Measurements from ENCODE around the gene RBMS3. TPM values are rescaled to one million over a fixed set of nuclear protein-coding genes. Genes with fewer than 3 reads are reported as not detected.

RBMS3 gene
- total RNA-seq, 1 donor from 2014 or later: 70.0 TPM

- no peaks in the 10 kb centered on the region for H3K4me1 ChIP-seq
- no peak overlapping the region for H3K4me3 ChIP-seq
- H3K9me3 ChIP-seq: no peaks in the 10 kb centered on the region
- TF ChIP-seq POLR2A (IDR thresholded peaks at IDR 0.05): no peak
- TF ChIP-seq POLR2AphosphoS5 (IDR thresholded peaks at IDR 0.05; ENCODE audit: insufficient read depth in 1 of 2, low read depth in 1 of 2): no peak
- TF ChIP-seq, protein P1, sequence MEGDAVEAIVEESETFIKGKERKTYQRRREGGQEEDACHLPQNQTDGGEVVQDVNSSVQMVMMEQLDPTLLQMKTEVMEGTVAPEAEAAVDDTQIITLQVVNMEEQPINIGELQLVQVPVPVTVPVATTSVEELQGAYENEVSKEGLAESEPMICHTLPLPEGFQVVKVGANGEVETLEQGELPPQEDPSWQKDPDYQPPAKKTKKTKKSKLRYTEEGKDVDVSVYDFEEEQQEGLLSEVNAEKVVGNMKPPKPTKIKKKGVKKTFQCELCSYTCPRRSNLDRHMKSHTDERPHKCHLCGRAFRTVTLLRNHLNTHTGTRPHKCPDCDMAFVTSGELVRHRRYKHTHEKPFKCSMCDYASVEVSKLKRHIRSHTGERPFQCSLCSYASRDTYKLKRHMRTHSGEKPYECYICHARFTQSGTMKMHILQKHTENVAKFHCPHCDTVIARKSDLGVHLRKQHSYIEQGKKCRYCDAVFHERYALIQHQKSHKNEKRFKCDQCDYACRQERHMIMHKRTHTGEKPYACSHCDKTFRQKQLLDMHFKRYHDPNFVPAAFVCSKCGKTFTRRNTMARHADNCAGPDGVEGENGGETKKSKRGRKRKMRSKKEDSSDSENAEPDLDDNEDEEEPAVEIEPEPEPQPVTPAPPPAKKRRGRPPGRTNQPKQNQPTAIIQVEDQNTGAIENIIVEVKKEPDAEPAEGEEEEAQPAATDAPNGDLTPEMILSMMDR (IDR thresholded peaks at IDR 0.05): no peak
- no peaks in the 10 kb centered on the region for H3K36me3 ChIP-seq
- DNase-seq (ENCODE audit: extremely low spot score in 2 of 2): no peak
- no peak overlapping the region for H3K27ac ChIP-seq
- intact Hi-C loops (cut with DNase I): no loop called here
- H3K27me3 ChIP-seq: no peaks in the 10 kb centered on the region
Measured at GRCh38 chr3:30020380-30020779, 739.5 kb downstream of the RBMS3 start.

- H3K4me3 ChIP-seq: no peak overlapping the region
- H3K9me3 ChIP-seq: no peaks in the 10 kb centered on the region
- no peaks in the 10 kb centered on the region for H3K27me3 ChIP-seq
- no peaks in the 10 kb centered on the region for H3K36me3 ChIP-seq
- DNase-seq (ENCODE audit: extremely low spot score in 2 of 2): no peak
- TF ChIP-seq POLR2A (IDR thresholded peaks at IDR 0.05): no peak
- TF ChIP-seq POLR2AphosphoS5 (IDR thresholded peaks at IDR 0.05; ENCODE audit: insufficient read depth in 1 of 2, low read depth in 1 of 2): no peak
- TF ChIP-seq, protein P1 (IDR thresholded peaks at IDR 0.05): no peak
- H3K27ac ChIP-seq: no peak overlapping the region
- intact Hi-C loops (cut with DNase I): no loop called here
- H3K4me1 ChIP-seq: no peaks in the 10 kb centered on the region
Measured at GRCh38 chr3:30024466-30024865, 743.6 kb downstream of the RBMS3 start.

DNA sequence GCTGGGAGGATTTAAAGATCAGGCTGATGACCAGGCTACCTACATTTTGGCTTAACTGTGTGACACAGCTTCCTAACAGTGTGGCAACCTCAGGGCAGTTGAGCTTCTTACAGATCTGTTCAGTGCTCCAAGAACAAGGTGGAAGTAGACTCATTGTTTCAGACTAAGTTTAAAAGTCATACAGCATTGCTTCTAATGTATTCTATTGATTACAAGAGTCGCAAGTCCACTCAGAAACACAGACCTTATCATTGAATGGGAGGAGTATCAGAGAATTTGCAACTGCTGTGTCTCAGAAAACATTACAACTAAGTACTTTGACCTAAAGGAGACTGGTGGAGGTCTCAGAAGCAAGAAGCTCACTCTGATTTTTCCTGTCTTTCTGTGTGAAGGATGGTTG, 746.0 kb downstream of the RBMS3 start:
- intact Hi-C loops (cut with DNase I): no loop called here
- DNase-seq (ENCODE audit: extremely low spot score in 2 of 2): no peak
- Histone ChIP-seq H3K36me3 (no peaks in the 10 kb centered on the region), H3K9me3 (no peaks in the 10 kb centered on the region), H3K27ac (no peak overlapping the region), H3K4me3 (no peak overlapping the region), H3K4me1 (no peaks in the 10 kb centered on the region), H3K27me3 (no peaks in the 10 kb centered on the region)
- no peak for TF ChIP-seq POLR2AphosphoS5 (IDR thresholded peaks at IDR 0.05; ENCODE audit: insufficient read depth in 1 of 2, low read depth in 1 of 2)
- TF ChIP-seq, protein P1 (IDR thresholded peaks at IDR 0.05): no peak
- no peak for TF ChIP-seq POLR2A (IDR thresholded peaks at IDR 0.05)

- no peaks in the 10 kb centered on the region for H3K27me3 ChIP-seq
- no peak overlapping the region for H3K27ac ChIP-seq
- TF ChIP-seq POLR2AphosphoS5 (IDR thresholded peaks at IDR 0.05; ENCODE audit: insufficient read depth in 1 of 2, low read depth in 1 of 2): no peak
- no peak for TF ChIP-seq POLR2A (IDR thresholded peaks at IDR 0.05)
- TF ChIP-seq, protein P1 (IDR thresholded peaks at IDR 0.05): no peak
- intact Hi-C loops (cut with DNase I): no loop called here
- H3K4me1 ChIP-seq: no peaks in the 10 kb centered on the region
- no peak overlapping the region for H3K4me3 ChIP-seq
- DNase-seq (ENCODE audit: extremely low spot score in 2 of 2): no peak
- H3K36me3 ChIP-seq: no peaks in the 10 kb centered on the region
- H3K9me3 ChIP-seq: no peaks in the 10 kb centered on the region
Measured at GRCh38 chr3:30034246-30034991, 753.5 kb downstream of the RBMS3 start.

GRCh38 chr3:30035935-30036567, 755.2 kb downstream of the RBMS3 start:
- H3K27ac ChIP-seq: no peak overlapping the region
- H3K4me1 ChIP-seq: no peaks in the 10 kb centered on the region
- no peaks in the 10 kb centered on the region for H3K36me3 ChIP-seq
- intact Hi-C loops (cut with DNase I): no loop called here
- no peak for TF ChIP-seq POLR2AphosphoS5 (IDR thresholded peaks at IDR 0.05; ENCODE audit: insufficient read depth in 1 of 2, low read depth in 1 of 2)
- no peak for TF ChIP-seq POLR2A (IDR thresholded peaks at IDR 0.05)
- TF ChIP-seq, protein P1 (IDR thresholded peaks at IDR 0.05): no peak
- DNase-seq (ENCODE audit: extremely low spot score in 2 of 2): no peak
- H3K4me3 ChIP-seq: no peak overlapping the region
- no peaks in the 10 kb centered on the region for H3K9me3 ChIP-seq
- H3K27me3 ChIP-seq: no peaks in the 10 kb centered on the region

All from vagina (tissue), 2 donors.